SKM-1 (cell line): ENCODE data around the gene ERGIC2.
"Not testable (repeated sequence)": the region's sequence is repeated elsewhere in the genome, so short reads cannot be mapped to it uniquely, and the experiment has no call there.

Experiments used
- DNase-seq: peaks from one replicate; lab custom pipeline; 2025; ENCODE audit not compliant: unreplicated experiment; lab: John Stamatoyannopoulos, UW

The ERGIC2 gene

GRCh38 chr12:29304388-29304787 lies 76.6 kb downstream of the ERGIC2 start:
- no peak for DNase-seq

GRCh38 chr12:29301114-29301513 lies 79.9 kb downstream of the ERGIC2 start:
- no peak for DNase-seq

- no peak for DNase-seq
Measured at GRCh38 chr12:29299633-29300032, 81.3 kb downstream of the ERGIC2 start.

GRCh38 chr12:29291226-29291625 lies 89.7 kb downstream of the ERGIC2 start:
- DNase-seq = no peak

- not testable (repeated sequence) for DNase-seq
Measured at GRCh38 chr12:29290475-29290874, 90.5 kb downstream of the ERGIC2 start.

GRCh38 chr12:29288031-29288430 lies 92.9 kb downstream of the ERGIC2 start:
- DNase-seq = no peak

- DNase-seq = no peak
Measured at GRCh38 chr12:29287622-29288021, 93.3 kb downstream of the ERGIC2 start.
